ENCODE results near the gene EPHB6.
A peak's percentile ranks its signal among the peaks of the same experiment; 100 is the strongest.

EPHB6 gene

GRCh38 chr7:142908921-142909890 lies 54.3 kb downstream of the EPHB6 start:
- TF ChIP-seq EP300 (IDR thresholded peaks at IDR 0.05; ENCODE audit: borderline replicate concordance), result no peak
- no peak for TF ChIP-seq ZBTB7A (IDR thresholded peaks at IDR 0.05; ENCODE audit: low read depth)
- no peak for TF ChIP-seq EGR1 (IDR thresholded peaks at IDR 0.05)
- no peak for TF ChIP-seq NFIC (IDR thresholded peaks at IDR 0.05)
- TF ChIP-seq TCF12 (IDR thresholded peaks at IDR 0.05; ENCODE audit: low read depth), result no peak
- TF ChIP-seq FOXM1 (IDR thresholded peaks at IDR 0.05; ENCODE audit: borderline replicate concordance, low read depth), result no peak
- peak; percentile 31; the same call in 1 of the 2 replicates for TF ChIP-seq RAD21 (IDR thresholded peaks at IDR 0.05; ENCODE audit: low read depth)
- no peak for TF ChIP-seq TEAD4 (IDR thresholded peaks at IDR 0.05)

GRCh38 chr7:142910031-142910433 lies 55.2 kb downstream of the EPHB6 start:
- TF ChIP-seq ZBTB7A (IDR thresholded peaks at IDR 0.05; ENCODE audit: low read depth), result no peak
- TF ChIP-seq FOXM1 (IDR thresholded peaks at IDR 0.05; ENCODE audit: borderline replicate concordance, low read depth), result no peak
- no peak for TF ChIP-seq REST (IDR thresholded peaks at IDR 0.05; ENCODE audit: low read depth)
- no peak for TF ChIP-seq EGR1 (IDR thresholded peaks at IDR 0.05)

GRCh38 chr7:142910481-142910880 lies 55.6 kb downstream of the EPHB6 start:
- no peak for TF ChIP-seq MAX (IDR thresholded peaks at IDR 0.05)

- no peak for TF ChIP-seq TAF1 (IDR thresholded peaks at IDR 0.05; ENCODE audit: low read depth)
- TF ChIP-seq EP300 (IDR thresholded peaks at IDR 0.05; ENCODE audit: borderline replicate concordance), result no peak
- no peak for TF ChIP-seq TCF12 (IDR thresholded peaks at IDR 0.05; ENCODE audit: low read depth)
- no peak for TF ChIP-seq USF1 (IDR thresholded peaks at IDR 0.05)
- no peak for TF ChIP-seq MAX (IDR thresholded peaks at IDR 0.05)
- no peak for TF ChIP-seq CREB1 (IDR thresholded peaks at IDR 0.05; ENCODE audit: low read depth)
- TF ChIP-seq REST (IDR thresholded peaks at IDR 0.05; ENCODE audit: low read depth), result no peak
- TF ChIP-seq TEAD4 (IDR thresholded peaks at IDR 0.05), result no peak
- no peak for TF ChIP-seq ZBTB7A (IDR thresholded peaks at IDR 0.05; ENCODE audit: low read depth)
- TF ChIP-seq RAD21 (IDR thresholded peaks at IDR 0.05; ENCODE audit: low read depth), result no peak
- TF ChIP-seq FOXM1 (IDR thresholded peaks at IDR 0.05; ENCODE audit: borderline replicate concordance, low read depth), result no peak
- TF ChIP-seq NFIC (IDR thresholded peaks at IDR 0.05), result no peak
- TF ChIP-seq CEBPB (IDR thresholded peaks at IDR 0.05), result no peak
- no peak for TF ChIP-seq EGR1 (IDR thresholded peaks at IDR 0.05)
- TF ChIP-seq YY1 (IDR thresholded peaks at IDR 0.05; ENCODE audit: low read depth), result no peak
These were observed 58.2 kb downstream of the EPHB6 start for GRCh38 chr7:142913051-142913450.

GRCh38 chr7:142913566-142913965 lies 58.7 kb downstream of the EPHB6 start:
- TF ChIP-seq FOXM1 (IDR thresholded peaks at IDR 0.05; ENCODE audit: borderline replicate concordance, low read depth), result no peak

- no peak for TF ChIP-seq TCF12 (IDR thresholded peaks at IDR 0.05; ENCODE audit: low read depth)
- TF ChIP-seq CEBPB (IDR thresholded peaks at IDR 0.05), result no peak
- no peak for TF ChIP-seq FOXM1 (IDR thresholded peaks at IDR 0.05; ENCODE audit: borderline replicate concordance, low read depth)
- TF ChIP-seq TAF1 (IDR thresholded peaks at IDR 0.05; ENCODE audit: low read depth), result no peak
- TF ChIP-seq CREB1 (IDR thresholded peaks at IDR 0.05; ENCODE audit: low read depth), result no peak
- TF ChIP-seq EP300 (IDR thresholded peaks at IDR 0.05; ENCODE audit: borderline replicate concordance), result no peak
- no peak for TF ChIP-seq TEAD4 (IDR thresholded peaks at IDR 0.05)
- TF ChIP-seq NFIC (IDR thresholded peaks at IDR 0.05), result no peak
- TF ChIP-seq REST (IDR thresholded peaks at IDR 0.05; ENCODE audit: low read depth), result no peak
- TF ChIP-seq USF1 (IDR thresholded peaks at IDR 0.05), result no peak
- TF ChIP-seq RAD21 (IDR thresholded peaks at IDR 0.05; ENCODE audit: low read depth), result no peak
These were observed 59.2 kb downstream of the EPHB6 start for GRCh38 chr7:142914121-142914520.
